ENCODE measurements around the gene ECSIT. TPM values are rescaled to one million over a fixed set of nuclear protein-coding genes. Genes with fewer than 3 reads are reported as not detected.
A peak's percentile ranks its signal among the peaks of the same experiment; 100 is the strongest.
"Not testable (repeated sequence)": the region's sequence is repeated elsewhere in the genome, so short reads cannot be mapped to it uniquely, and the experiment has no call there.

ECSIT gene
- total RNA-seq, 2 experiments from 2014 or later, result 37.2 to 44.6 TPM

GRCh38 chr19:11465600-11465999, 63.3 kb downstream of the ECSIT start:
- ChIA-PET POLR2A (no interaction called here), CTCF (no interaction called here)
- Mint-ChIP-seq H3K27ac (no peak overlapping the region), H3K27me3 (peaks cover 1% of the 10 kb centered on the region), H3K36me3 (ENCODE audit: low read depth) (no peaks in the 10 kb centered on the region), H3K9me3 (ENCODE audit: low read depth) (no peaks in the 10 kb centered on the region), H3K4me1 (no peaks in the 10 kb centered on the region), H3K4me3 (no peak overlapping the region)
- intact Hi-C loops (cut with DNase I, micrococcal nuclease), result no loop called here
- no peak for ATAC-seq
- no peak for DNase-seq

GRCh38 chr19:11464333-11465265, 64.3 kb downstream of the ECSIT start:
- POLR2A ChIA-PET, result no interaction called here
- Mint-ChIP-seq H3K27me3 (peaks cover 12% of the 10 kb centered on the region), H3K27ac (no peak overlapping the region), H3K9me3 (ENCODE audit: low read depth) (no peaks in the 10 kb centered on the region), H3K4me3 (no peak overlapping the region), H3K36me3 (ENCODE audit: low read depth) (no peaks in the 10 kb centered on the region), H3K4me1 (no peaks in the 10 kb centered on the region)
- intact Hi-C loops (cut with DNase I, micrococcal nuclease), result no loop called here
- no peak for DNase-seq
- ATAC-seq, result peak; percentile 40
- CTCF ChIA-PET, result no interaction called here

DNA sequence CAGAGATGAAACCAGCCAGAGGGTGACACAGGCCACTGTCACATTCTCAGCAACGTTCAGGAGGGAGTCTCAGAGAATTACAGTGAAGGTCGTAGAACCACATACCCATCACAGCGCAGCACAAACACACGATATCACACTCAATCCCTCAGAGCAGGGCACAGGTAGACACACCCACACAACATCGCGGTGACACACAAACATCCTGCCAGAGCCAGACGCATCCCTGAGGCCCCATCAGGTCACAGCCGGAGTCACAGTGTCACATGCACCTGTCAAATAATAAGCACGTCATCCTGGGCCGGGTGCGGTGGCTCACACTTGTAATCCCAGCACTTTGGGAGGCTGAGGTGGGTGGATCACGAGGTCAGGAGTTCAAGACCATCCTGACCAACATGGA, 65.5 kb downstream of the ECSIT start:
- H3K27me3 Mint-ChIP-seq, result peaks cover 14% of the 10 kb centered on the region

DNA sequence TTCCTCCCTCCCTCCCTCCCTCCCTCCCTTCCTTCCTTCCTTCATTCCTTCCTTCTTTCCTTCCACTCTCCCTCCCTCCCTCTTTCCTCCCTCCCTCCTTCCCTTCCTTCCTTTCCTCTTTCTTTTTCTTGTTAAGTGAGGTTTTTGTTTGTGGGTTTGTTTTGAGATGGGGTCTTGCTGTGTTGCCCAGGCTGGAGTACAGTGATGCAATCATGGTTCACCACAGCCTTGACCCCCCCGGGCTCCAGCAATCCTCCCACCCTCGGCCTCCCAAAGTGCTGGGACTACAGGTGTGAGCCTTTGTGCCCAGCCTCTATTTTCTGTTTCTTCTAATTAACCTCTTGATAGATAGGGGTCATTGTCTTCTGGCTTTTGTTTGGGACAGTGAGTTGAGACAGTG, 67.5 kb downstream of the ECSIT start:
- Mint-ChIP-seq H3K4me1 (no peaks in the 10 kb centered on the region), H3K9me3 (ENCODE audit: low read depth) (no peaks in the 10 kb centered on the region), H3K27ac (no peak overlapping the region), H3K4me3 (no peak overlapping the region), H3K27me3 (peaks cover 16% of the 10 kb centered on the region), H3K36me3 (ENCODE audit: low read depth) (no peaks in the 10 kb centered on the region)
- POLR2A ChIA-PET, result no interaction called here
- DNase-seq, result no peak
- CTCF ChIA-PET, result interaction anchor here (0.6 to 0.7 kb wide), 2 partner anchors 55 to 239 kb away, joined by 3 read pairs; no protein-coding TSS in a partner anchor
- intact Hi-C loops (cut with DNase I, micrococcal nuclease), result no loop called here
- no peak for ATAC-seq

More for the DNA sequence above, 65.5 kb downstream of the ECSIT start:
- no peak overlapping the region for H3K4me3 Mint-ChIP-seq
- intact Hi-C loops (cut with DNase I, micrococcal nuclease), result no loop called here
- H3K4me1 Mint-ChIP-seq, result no peaks in the 10 kb centered on the region
- peak; percentile 68 for ATAC-seq
- no peaks in the 10 kb centered on the region for H3K36me3 Mint-ChIP-seq (ENCODE audit: low read depth)
- ChIA-PET CTCF (no interaction called here), POLR2A (no interaction called here)
- DNase-seq, result peak; percentile 44
- no peaks in the 10 kb centered on the region for H3K9me3 Mint-ChIP-seq (ENCODE audit: low read depth)
- peak overlapping the region; percentile 25 for H3K27ac Mint-ChIP-seq

- H3K27me3 Mint-ChIP-seq, result peaks cover 16% of the 10 kb centered on the region
- DNase-seq (peak; percentile 51), ATAC-seq (peak; percentile 47)
- ChIA-PET CTCF (no interaction called here), POLR2A (no interaction called here)
- H3K9me3 Mint-ChIP-seq (ENCODE audit: low read depth), result no peaks in the 10 kb centered on the region
- no peaks in the 10 kb centered on the region for H3K36me3 Mint-ChIP-seq (ENCODE audit: low read depth)
- no peaks in the 10 kb centered on the region for H3K4me1 Mint-ChIP-seq
- intact Hi-C loops (cut with DNase I, micrococcal nuclease), result no loop called here
- no peak overlapping the region for H3K4me3 Mint-ChIP-seq
- H3K27ac Mint-ChIP-seq, result no peak overlapping the region
Observed at GRCh38 chr19:11460207-11460606, 68.7 kb downstream of the ECSIT start.

GRCh38 chr19:11458912-11459311, 70.0 kb downstream of the ECSIT start:
- intact Hi-C loops (cut with DNase I, micrococcal nuclease); H3K9me3 Mint-ChIP-seq (ENCODE audit: low read depth); H3K4me3 Mint-ChIP-seq; ATAC-seq; H3K36me3 Mint-ChIP-seq (ENCODE audit: low read depth); H3K27ac Mint-ChIP-seq; DNase-seq; H3K4me1 Mint-ChIP-seq: not testable (repeated sequence)
- ChIA-PET CTCF (interaction anchor here (0.6 to 1.1 kb wide), 3 partner anchors 79 to 637 kb away, joined by 3 read pairs; no protein-coding TSS in a partner anchor), POLR2A (interaction anchor here (0.6 kb wide), 1 partner anchor 588 kb away, joined by 4 read pairs; no protein-coding TSS in a partner anchor)
- H3K27me3 Mint-ChIP-seq, result peaks cover 16% of the 10 kb centered on the region

- Mint-ChIP-seq H3K36me3 (ENCODE audit: low read depth) (no peaks in the 10 kb centered on the region), H3K4me3 (no peak overlapping the region), H3K27ac (no peak overlapping the region), H3K9me3 (ENCODE audit: low read depth) (no peaks in the 10 kb centered on the region), H3K4me1 (no peaks in the 10 kb centered on the region), H3K27me3 (peaks cover 16% of the 10 kb centered on the region)
- ChIA-PET POLR2A (no interaction called here), CTCF (interaction anchor here (0.9 kb wide), 1 partner anchor 18 kb away, joined by 3 read pairs; no protein-coding TSS in a partner anchor)
- no peak for ATAC-seq
- intact Hi-C loops (cut with DNase I, micrococcal nuclease), result no loop called here
- no peak for DNase-seq
Observed at GRCh38 chr19:11458236-11458900, 70.6 kb downstream of the ECSIT start.

- Mint-ChIP-seq H3K27me3 (peaks cover 16% of the 10 kb centered on the region), H3K9me3 (ENCODE audit: low read depth) (no peaks in the 10 kb centered on the region), H3K4me1 (no peaks in the 10 kb centered on the region), H3K27ac (no peak overlapping the region), H3K36me3 (ENCODE audit: low read depth) (no peaks in the 10 kb centered on the region), H3K4me3 (no peak overlapping the region)
- ChIA-PET POLR2A (no interaction called here), CTCF (interaction anchor here (0.9 kb wide), 1 partner anchor 17 kb away, joined by 3 read pairs; no protein-coding TSS in a partner anchor)
- intact Hi-C loops (cut with DNase I, micrococcal nuclease), result no loop called here
- no peak for ATAC-seq
- DNase-seq, result no peak
Observed at GRCh38 chr19:11457831-11458230, 71.1 kb downstream of the ECSIT start.

DNA sequence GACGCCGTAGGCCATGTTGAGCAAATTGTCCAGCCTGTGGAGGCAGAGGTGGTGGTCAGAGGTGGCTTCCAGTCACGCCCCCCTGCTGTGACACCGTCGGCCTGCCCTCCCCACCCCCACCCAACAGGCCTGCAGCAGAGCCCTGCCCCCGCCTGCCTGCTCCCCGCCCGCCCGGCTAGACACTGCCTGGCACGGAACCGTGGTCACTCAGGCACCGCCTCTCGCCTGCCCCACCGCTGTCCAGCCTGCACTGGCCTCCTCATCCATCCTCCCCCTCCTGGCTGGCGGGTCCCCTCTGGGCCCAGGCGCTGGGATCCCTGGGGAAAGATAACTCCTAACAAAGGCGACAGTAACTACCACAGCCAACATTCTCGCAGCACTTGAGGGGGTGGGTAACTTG, 71.8 kb downstream of the ECSIT start:
- ATAC-seq, result no peak
- no peaks in the 10 kb centered on the region for H3K4me1 Mint-ChIP-seq
- H3K4me3 Mint-ChIP-seq, result no peak overlapping the region
- no peak for DNase-seq
- H3K36me3 Mint-ChIP-seq (ENCODE audit: low read depth), result no peaks in the 10 kb centered on the region
- H3K27me3 Mint-ChIP-seq, result peaks cover 16% of the 10 kb centered on the region
- H3K27ac Mint-ChIP-seq, result no peak overlapping the region
- CTCF ChIA-PET, result no interaction called here
- no peaks in the 10 kb centered on the region for H3K9me3 Mint-ChIP-seq (ENCODE audit: low read depth)
- POLR2A ChIA-PET, result no interaction called here
- intact Hi-C loops (cut with DNase I, micrococcal nuclease), result no loop called here

- Mint-ChIP-seq H3K36me3 (ENCODE audit: low read depth) (no peaks in the 10 kb centered on the region), H3K27ac (no peak overlapping the region), H3K4me3 (no peak overlapping the region), H3K4me1 (no peaks in the 10 kb centered on the region), H3K27me3 (peaks cover 16% of the 10 kb centered on the region), H3K9me3 (ENCODE audit: low read depth) (no peaks in the 10 kb centered on the region)
- ChIA-PET CTCF (no interaction called here), POLR2A (no interaction called here)
- DNase-seq (no peak), ATAC-seq (no peak)
- intact Hi-C loops (cut with DNase I, micrococcal nuclease), result no loop called here
Observed at GRCh38 chr19:11456659-11457058, 72.3 kb downstream of the ECSIT start.
